ENCODE measurements around the gene RBM15.

RBM15 gene

GRCh38 chr1:110393691-110394492, 54.7 kb downstream of the RBM15 start:
- H3K4me3 ChIP-seq (ENCODE audit: low read depth, low read length) = no peak overlapping the region
- TF ChIP-seq, protein P1, sequence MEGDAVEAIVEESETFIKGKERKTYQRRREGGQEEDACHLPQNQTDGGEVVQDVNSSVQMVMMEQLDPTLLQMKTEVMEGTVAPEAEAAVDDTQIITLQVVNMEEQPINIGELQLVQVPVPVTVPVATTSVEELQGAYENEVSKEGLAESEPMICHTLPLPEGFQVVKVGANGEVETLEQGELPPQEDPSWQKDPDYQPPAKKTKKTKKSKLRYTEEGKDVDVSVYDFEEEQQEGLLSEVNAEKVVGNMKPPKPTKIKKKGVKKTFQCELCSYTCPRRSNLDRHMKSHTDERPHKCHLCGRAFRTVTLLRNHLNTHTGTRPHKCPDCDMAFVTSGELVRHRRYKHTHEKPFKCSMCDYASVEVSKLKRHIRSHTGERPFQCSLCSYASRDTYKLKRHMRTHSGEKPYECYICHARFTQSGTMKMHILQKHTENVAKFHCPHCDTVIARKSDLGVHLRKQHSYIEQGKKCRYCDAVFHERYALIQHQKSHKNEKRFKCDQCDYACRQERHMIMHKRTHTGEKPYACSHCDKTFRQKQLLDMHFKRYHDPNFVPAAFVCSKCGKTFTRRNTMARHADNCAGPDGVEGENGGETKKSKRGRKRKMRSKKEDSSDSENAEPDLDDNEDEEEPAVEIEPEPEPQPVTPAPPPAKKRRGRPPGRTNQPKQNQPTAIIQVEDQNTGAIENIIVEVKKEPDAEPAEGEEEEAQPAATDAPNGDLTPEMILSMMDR (IDR thresholded peaks at IDR 0.05; ENCODE audit: insufficient read depth, low read length, missing control alignments) = no peak
- CTCF ChIA-PET = interaction anchor here (1.0 to 2.6 kb wide), 6 partner anchors 10 to 191 kb away, joined by 4 to 13 read pairs (median 8); partner anchors contain the start of gene RBM15
- POLR2A ChIA-PET = no interaction called here
- DNase-seq (ENCODE audit: low read depth, low spot score) = peak; percentile 67

DNA sequence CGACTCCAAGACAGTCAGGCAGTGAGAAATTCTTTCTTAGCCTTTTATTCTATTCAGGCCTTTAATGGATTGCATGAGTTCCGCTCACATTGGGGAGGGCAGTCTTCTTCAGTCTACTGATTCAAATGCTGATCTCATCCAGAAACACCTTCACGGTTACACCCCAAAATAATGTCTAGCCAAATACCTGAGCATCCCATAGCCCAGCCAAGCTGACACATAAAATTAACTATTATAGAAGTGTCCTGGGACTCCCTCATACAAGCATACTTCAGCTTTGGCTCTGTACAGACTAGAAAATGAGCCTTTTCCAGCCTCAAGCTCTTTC, 55.3 kb downstream of the RBM15 start:
- ChIA-PET POLR2A (no interaction called here), CTCF (interaction anchor here (1.0 to 2.2 kb wide), 6 partner anchors 9 to 191 kb away, joined by 4 to 13 read pairs (median 6); partner anchors contain the start of gene RBM15)
- no peak for DNase-seq (ENCODE audit: low read depth, low spot score)
- H3K4me3 ChIP-seq (ENCODE audit: low read depth, low read length) = no peak overlapping the region
- TF ChIP-seq, protein P1 (IDR thresholded peaks at IDR 0.05; ENCODE audit: insufficient read depth, low read length, missing control alignments) = no peak
